Skin of body (tissue), 2 donors: ENCODE measurements around the gene KPTN. TPM values are rescaled to one million over a fixed set of nuclear protein-coding genes. Genes with fewer than 3 reads are reported as not detected.

Source experiments
- DNase-seq: peaks from one replicate; lab custom pipeline; 2025; lab: John Stamatoyannopoulos, UW
- total RNA-seq: library from RNA; depleted of rRNA; stranded (reverse); fragments of >200 nt; gene quantifications from one replicate; pipeline ENCODE4 v1.2.3, GENCODE V29; 2014

Gene KPTN
- total RNA-seq, 1 donor from 2014 or later, result 4.4 TPM

DNA sequence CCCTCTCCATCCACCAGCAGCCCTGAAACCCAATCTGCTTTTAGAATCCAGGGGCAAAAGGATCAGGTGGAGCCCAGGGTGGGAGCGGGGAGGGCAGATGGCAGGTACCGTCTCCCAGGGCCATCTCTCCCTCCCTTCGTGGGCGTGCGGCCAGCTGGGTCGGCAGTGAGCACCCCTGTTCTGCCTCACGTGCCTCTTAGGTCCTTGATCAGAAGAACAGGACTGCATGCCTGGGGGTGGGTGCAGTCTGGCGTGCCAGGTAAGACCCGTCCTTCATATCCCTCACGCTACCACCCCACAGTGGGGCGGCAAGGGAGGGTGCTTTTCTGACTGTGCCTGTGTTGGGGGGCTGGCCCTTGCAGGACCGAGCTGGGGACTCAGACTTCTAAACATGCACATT lies 14.3 kb downstream of the KPTN start:
- DNase-seq, result no peak

DNA sequence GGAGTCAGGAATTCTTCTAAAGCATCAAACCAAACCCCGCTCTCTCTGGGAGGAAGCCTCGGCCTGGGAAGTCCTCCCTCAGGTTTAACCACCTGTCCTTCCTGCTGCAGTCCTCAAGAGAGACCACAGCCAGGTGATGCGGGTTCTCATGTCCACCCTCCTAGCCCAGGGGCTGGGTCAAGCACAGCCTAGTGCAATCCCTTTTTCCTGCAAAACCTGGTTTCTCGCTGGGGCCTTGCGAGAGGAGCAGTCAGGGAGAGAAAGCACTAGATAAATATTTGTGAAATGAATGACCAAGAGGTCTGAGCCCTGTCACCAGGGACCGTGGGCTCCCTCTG lies 14.7 kb downstream of the KPTN start:
- no peak for DNase-seq

DNA sequence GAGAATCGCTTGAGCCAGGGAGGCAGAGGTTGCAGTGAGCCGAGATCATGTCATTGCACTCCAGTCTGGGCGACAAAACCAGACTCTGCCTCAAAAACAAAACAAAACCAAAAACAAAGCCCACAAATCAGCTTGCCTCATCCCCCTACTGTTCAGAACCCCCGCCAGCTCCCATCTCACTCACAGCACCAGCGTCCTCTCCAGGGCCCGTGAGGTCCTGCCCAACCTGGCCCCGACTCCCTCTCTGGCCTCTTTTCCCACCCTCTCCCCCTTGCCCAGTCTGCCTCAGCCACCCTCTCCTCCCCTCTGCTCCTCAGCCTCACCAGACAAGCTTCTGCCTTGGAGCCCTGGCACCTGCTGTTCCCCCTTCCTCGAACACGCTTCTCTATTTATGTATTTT lies 16.1 kb downstream of the KPTN start:
- no peak for DNase-seq

DNA sequence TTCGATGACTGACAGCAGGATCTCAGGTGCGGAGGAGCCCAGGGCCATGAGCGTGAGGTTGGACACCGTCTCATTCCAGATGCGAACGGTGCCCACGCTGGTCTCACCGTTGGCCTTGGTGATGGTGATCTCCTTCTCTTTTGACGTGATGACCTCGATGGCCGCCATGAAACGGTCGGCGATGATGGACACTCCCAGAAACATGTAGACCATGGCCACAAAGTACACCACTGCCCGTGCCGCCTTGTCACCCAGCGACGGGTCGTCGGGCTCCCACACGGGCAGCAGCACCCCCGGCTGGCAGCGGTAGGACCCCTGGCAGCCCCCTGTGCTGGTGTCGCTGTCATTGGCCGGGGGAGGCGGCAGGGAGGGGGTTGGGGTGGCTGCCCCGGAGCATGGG lies 18.1 kb downstream of the KPTN start:
- DNase-seq, result no peak

DNA sequence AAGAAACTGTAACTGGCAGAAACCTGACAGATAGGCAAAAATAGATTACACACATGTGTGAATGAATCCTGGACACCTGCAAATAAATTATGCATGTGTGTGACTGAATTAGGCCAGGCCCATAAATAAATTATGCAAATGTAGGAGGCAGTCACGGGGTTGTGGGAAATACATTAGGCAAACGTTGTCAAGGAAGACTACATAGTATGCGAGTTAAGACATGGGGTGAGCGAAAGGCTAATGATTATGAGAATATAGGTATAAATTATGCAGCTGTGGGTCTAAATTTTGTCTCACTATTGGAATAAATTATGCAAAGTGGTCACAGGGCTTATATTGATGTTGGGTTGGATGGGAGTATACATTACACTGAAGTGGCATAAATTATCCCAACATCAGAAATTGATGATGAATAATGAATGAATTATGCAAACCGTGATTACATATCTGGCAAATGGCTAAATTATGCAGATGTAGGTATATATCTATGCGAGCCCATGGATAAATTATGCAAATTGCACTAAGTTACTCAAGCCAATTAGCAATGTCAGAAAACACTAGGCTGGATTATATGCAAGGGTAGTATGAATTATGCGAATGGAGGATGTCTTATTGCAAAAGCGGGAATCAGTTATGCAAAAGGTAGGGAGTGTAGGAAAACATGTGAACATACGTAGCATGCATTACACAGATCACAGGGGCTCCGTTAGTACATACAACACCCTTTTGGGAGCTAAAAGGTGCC lies 19.2 kb downstream of the KPTN start:
- DNase-seq, result no peak

DNA sequence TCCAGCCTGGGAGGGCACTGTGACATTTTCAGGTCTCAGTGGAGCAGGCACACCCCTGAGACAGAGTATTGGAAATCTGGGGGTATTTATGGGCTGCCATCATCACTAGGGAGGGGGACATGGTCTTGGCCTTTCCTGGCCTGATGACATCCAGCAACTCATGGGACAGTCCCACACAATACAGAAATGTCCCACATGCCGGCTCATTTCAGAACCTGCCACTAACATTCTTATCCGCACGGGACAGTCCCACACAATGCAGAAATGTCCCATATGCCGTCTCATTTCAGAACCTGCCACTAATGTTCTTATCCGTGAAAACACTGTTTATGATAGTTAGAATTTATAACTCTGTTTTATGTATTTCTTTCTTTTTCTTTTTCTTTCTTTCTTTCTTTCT lies 22.1 kb downstream of the KPTN start:
- no peak for DNase-seq

DNA sequence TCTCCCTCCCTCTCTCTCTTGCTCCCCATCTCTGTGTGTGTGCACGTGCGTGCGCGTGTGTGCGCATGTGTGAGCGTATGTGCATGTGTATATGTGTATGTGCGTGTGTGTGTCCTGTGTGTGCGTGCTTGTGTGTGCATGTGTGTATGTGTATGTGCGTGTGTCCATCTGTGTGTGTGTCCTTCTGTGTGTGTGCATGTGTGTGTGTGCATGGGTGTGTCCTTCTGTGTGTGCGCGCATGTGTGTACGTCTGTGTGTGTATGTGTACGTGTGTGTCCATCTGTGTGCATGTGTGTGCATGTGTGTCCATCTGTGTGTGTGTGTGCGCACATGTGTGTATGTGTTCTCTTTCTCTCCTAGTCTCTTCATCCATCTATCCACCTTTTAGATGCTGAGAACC lies 24.5 kb downstream of the KPTN start:
- no peak for DNase-seq

DNA sequence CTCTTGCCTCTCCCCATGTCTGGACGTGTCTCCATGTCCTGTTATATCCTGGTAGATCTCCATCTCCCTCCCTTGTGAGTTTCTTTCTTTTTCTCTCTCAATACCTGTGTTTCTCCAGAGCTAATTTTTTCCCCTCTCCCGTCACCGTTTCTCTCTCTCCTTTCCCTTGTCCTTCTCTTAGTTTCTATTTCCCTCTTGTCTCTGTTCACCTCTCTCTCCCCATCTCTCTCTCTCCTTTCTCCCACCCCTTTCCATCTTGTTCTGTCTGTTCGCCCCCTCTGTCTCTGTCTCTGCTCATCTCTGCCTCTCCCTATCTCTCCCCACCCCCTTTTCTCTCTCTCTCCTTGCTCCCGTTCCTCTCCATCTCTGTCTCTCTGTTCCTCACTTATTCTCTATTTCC lies 25.3 kb downstream of the KPTN start:
- DNase-seq, result no peak

DNA sequence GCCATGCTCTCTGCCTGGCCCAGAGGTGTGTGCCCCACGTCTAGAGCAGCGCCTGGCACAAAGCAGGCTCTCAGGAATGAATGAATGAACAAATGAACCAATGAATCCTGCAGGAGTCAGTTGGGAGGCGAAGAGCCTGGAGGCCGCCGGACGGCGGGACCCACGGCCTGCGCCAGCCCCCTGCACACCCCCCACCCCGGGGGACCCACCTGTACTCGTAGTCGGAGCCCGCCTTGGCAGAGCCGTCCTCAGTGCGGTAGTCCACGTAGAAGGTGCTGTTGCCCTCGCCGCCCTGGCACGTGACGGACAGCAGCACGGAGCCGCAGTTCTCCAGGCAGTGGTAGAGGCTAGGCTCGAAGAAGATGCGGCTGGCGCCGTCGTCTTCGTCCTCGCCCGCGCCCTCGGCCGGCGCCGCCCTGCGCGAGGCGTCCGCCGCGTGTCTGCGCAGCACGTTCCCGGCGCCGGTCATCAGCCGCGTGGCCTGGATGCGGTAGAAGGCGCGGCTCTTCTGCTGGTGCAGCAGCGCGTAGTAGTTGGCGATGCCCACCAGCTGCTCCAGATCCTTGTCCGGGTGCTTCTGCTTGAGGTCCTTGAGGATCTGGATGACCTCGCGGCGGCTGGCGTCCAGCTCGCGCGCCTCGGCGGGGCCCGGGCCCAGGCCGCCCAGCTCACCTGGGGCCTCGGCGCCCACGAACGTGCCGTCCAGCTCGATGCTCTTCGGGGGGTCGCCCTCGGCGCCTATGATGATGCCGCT lies 27.1 kb downstream of the KPTN start:
- DNase-seq, result no peak

DNA sequence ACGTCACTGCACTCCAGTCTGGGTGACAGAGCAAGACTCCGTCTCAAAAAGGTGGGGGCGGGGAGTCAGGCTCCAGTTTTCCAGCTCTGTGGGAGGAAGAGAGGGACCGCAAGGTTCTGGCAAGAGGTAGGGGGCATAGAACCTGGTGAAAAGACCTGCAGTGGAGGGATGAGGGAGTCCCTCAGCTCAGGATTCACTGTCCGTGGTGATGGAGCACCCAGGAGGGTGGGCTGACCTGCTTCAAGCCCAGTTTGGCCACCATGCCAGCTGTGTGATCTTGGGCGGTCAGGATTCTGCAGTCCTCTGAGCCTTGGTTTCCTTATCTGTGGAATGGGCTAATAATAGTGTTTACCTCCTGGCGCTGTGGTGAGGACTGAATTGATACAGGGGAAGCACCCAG lies 33.5 kb downstream of the KPTN start:
- no peak for DNase-seq

DNA sequence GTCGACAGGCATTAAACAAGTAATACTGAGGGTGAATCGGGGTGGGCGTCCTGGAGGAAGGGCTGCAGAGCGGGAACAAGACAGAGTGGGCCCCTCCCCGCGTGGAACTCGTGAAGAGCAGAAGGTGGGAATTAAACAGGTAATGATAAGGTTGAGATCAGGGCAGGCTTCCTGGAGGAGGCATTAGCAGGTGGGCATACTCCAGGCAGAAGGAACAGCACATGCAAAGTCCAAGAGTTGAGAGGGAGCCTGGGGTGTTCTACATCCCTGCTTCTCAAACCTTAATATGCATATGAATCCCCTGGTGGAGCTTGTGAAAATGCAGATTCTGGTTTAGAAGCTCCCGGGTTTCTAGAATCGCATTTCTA lies 35.7 kb downstream of the KPTN start:
- DNase-seq, result no peak

DNA sequence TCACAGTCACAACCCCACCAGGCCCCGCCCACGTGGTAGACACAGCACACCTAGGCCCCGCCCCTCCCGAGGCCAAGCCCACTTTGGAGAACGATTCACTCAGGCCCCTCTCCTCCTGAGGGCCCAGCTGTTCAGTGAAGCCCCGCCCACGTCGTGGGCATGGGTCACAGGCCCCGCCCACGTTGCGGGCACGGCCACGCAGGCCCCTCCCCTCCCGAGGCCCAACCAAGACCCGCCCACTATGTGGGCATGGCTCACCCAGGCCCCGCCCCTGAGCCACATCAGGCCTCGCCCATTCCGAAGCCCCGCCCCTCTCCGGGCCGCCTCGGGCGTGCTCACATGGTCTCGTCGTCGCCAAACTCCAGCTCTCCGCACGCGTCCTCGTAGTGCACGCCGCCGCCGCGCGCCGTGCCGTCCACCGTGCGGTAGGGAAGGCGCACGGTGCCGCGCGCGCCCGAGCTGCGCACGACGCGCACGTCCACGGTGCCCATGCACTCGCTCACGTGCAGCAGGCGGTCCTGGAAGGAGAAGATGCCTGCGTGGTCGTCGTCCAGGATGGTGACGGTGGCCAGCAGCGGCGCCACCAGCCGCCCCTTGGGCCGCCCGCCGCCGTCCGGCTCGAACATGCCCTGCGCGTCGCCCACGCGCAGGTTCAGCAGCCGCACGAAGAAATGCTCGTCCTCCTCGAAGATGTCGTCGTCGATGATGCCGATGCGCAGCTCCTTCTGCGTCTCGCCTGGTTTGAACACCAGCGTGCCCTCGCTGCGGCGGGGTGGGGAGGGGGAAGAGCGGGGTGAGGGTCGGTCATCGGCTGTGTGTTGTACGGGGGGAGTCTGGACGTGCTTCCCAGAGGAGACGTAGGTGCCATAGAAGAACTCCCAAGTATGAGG lies 36.3 kb downstream of the KPTN start:
- DNase-seq, result no peak

DNA sequence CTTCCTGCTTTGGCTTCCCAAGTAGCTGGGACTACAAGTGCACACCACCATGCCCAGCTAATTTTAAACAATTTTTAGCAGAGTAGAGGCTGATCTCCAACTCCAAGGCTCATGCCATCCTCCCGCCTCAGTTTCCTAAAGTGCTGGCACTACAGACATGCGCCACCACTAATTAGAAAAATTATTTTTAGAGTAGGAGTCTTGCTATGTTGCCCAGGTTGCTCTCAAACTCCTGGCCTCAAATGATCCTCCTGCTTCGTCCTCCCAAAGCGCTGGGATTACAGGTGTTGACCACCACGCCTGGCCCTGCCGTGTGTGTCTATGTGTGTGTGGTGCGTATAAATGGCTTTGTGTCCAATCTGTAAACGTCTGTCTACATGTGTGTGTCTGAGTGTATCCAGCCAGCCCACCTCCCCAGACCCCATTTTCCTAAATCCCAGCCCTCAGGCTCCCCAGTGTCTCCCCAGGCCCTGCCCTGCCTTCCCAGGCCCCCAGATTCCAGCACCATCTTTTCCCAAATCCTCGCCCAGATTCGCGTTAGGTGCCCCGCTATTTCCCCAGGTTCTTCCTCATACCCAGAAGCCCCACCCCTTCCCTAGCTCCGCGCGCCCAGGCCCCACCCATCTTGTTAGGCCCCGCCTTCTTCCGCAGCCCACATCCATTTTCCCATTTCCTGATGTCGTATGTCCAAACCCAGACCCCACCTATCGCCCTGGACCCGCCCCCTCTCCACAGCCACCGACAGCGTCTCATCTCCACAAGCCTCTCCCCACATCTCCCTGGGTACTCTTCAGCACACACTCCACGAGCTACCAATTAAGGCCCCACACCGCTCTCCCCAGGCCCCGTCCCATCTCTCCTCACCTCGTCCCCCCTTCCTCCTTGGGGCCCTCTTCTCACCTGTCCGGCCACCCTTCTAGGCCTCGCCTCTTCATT lies 37.2 kb downstream of the KPTN start:
- DNase-seq, result no peak

DNA sequence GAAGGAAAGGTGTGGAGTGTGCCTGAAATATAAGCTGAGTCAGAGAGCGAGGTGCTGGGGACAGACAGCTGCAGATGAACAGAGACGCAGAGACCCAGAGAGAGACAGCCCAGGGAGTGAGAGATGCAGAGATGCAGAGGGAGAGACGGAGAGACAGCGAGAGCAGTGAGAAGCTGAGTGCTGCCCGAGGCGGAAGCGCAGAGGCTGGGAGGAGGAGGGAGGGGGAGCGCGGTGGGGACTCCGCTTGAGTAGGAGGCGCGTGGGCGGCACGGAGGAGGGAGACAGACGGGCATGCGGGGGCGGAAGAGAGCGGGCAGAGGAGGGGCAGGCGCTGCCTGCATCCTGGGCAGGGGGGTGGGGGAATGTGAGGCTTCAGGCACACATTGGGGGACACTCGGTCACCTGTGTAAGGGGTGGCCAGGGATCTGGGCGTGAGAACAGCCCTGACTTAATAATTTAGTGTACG lies 38.0 kb downstream of the KPTN start:
- DNase-seq, result no peak

DNA sequence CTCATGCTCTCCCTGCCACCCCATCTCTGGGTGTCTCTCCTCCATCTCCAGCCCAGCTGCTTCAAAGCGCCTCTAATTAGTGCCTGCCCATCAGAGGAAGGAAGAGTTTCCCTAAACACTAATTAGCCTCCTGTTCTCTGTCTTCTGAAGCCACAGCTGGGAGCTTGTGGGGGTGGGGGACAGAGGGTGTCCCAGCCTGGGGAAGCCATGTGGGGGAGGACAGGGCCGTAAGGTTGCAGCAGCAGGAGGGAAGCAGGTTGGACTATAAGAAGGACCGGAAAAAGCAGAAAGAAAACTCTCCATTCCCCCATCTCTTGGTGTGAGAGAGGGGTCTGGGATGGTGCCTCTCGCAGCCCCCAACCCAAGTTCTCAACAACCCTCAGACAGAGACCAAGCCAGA lies 38.5 kb downstream of the KPTN start:
- no peak for DNase-seq

DNA sequence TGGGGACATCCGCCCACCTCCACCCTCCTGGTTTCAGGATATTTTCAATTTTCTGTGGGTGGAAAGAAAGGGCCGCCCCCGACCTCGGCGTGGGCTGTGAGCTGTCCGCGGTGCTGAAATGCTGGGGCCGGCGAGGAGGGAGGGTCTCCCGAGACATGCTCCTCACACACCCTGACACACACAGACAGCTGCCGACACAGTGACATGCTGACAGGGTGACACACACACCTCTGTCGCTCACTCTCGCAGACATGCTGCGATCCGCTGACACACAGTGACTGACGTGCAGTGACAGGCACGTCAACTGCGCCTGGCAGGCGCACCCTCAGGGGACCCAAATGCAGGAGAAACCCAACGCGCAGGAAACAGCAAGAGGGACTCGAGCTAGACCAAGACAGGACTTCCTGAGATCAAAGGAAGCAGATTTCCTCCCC lies 39.6 kb downstream of the KPTN start:
- no peak for DNase-seq

DNA sequence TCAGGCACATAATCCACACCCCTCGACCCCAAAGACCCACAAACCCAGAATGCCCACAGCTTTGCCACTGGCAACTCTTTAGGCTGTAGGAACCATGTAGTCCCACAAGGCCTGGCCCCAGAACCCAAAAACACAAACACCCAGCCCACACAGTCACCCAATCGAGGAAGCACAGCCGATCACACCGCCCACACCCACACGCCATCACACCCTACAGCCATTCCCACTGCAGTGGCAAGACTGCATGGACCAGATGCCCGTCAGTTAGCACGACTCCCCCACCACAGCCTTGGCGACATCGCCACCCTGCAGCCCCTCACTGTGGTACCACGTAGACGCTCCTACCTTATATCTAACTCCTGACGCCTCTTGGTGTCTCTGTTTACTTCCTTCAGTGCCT lies 40.7 kb downstream of the KPTN start:
- DNase-seq, result no peak

DNA sequence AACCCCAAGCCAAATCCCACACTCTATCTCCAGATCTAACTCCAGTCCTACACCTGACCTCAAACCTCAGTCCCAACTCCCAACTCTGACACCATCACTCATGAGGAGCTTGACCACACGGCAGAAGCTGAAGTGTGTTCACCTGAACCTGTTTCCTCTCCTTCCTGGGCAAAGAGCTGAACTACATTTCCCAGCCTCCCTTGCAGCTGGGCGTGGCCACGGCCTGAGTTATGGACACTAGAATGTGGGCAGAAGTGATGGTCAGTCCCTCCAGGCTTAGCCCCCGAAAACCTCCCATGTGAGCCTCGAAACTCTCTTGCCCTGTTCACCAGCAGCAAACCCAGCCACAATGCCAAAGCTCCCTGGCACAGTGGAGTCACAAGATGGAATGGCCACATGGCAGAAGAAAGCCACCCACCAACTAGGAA lies 45.2 kb downstream of the KPTN start:
- DNase-seq, result no peak

DNA sequence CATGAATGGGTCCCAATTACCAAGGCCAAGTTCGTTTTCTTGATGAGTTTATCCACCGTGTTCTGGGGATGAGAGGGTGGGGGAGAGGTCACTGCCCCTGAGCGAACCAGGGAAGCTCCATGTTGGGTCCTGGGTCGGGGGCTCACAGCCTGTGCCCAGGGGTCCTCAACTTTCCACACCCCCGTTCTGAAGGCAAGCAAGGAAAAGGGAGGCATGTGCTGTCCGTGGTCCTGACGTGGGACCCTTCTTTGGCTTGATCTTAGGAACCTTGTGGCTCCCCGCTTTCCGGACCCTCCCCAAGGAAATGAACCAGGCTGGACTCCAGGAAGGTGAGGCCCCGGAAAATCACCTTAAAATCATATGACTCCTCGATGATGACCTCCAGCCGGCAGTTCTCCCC lies 46.5 kb downstream of the KPTN start:
- no peak for DNase-seq

DNA sequence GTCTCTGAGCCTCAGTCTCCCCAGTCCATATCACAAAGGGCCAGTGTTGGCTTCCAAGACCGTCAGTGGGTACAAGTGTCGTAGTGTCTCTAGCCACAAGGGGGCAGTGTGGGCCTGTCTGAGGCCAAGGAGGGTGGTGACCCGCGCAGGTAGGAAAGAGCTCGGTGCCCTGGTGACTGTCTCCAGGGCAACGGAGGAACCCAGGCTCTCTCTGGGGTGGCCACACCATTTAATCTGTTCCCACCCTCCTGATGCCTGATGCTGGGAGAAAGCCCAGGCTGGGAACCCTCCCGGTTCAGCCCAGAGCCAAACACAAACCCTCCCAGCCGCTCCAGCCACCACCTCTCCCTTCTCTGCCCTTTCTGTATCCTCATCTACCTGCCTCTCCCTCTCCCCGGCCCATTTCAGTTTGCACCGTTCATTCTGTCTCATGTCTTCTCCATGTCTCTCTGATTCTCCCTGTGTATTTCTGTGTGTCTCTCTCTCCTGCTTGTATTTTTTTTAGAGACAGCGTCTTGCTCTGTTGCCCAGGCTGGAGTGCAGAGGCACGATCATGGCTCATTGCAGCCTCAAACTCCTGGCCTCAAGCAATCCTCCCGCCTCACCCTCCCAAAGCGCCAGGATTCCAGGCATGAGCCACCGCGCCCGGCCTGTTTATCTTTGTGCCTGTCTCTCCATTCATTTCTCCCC lies 47.2 kb downstream of the KPTN start:
- no peak for DNase-seq
